Measurements from ENCODE around the gene NCR1.
"Not testable (repeated sequence)": the region's sequence is repeated elsewhere in the genome, so short reads cannot be mapped to it uniquely, and the experiment has no call there.

The NCR1 gene, protein sequence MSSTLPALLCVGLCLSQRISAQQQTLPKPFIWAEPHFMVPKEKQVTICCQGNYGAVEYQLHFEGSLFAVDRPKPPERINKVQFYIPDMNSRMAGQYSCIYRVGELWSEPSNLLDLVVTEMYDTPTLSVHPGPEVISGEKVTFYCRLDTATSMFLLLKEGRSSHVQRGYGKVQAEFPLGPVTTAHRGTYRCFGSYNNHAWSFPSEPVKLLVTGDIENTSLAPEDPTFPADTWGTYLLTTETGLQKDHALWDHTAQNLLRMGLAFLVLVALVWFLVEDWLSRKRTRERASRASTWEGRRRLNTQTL

DNA sequence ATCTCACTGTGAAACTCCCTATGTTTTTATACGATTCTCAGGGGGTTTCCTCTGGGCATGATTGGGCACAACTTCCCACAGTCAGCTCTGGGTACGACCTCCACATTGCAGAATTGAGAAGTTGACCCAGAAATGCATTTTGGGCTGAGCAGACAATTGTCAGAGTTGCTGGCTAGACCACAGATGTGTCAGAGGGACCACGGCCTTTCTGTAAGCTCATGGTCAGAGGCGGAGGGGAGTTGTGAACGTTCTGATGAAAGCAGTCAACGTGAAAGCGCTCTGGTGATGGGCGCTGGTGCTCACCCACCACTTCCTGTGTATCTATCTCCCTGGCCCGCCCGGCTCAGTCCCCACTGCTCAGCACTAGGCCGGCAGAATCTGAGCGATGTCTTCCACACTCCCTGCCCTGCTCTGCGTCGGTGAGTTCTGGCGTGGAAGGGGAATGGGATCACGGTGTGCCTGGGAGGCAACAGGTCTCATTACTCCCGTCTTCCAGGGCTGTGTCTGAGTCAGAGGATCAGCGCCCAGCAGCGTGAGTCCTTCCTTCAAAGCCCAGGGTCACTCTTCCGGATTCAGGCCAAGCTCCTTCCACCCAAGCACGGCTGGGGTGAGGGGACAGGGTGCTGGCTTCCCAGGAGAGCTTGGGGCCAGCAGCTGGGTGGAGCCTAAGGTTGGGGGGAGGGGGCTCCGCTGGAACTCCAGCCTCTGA is at the start of gene NCR1:
TSS of gene NCR1 (plus strand) at position 346 of the 709 bp plus-strand sequence. CDS start at position 386, 40 bp downstream.
- DNase-seq (ENCODE audit: insufficient read length, low spot score) (no peak), FAIRE-seq (no peak)

DNA sequence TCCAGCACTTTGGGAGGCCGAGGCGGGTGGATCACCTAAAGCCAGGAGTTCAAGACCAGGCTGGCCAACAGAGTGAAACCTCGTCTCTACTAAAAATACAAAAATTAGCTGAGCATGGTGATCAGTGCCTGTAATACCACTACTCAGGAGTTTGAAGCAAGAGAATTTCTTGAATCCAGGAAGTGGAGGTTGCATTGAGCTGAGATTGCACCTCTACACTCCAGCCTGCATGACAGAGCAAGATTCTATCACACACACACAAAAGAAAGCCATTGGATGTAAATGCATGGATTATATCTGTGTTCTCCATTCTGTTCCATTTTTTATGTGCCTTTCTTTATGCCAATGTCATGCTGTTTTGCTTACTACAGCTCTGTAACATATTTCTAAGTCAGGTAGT is 47.5 kb upstream of the NCR1 start:
- DNase-seq (ENCODE audit: insufficient read length, low spot score); FAIRE-seq: not testable (repeated sequence)

DNA sequence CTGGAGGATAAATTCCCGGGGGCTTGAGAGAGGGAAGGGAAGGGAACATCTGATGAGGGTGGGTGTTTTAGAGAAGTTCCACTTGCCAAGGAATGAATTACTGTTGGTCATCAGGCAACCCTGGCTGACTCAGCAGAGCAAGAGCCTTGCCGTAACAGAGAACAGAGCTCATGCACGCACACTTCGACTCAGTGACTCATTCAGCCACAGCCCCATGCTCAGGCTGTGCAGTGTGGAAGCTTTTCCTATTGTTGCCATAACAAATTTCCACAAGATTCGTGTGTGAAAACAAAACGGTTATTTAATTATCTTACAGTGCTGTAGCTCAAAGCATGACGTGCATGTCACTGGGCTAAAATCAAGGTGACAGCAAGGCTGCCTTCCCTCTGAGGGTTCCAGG is 46.5 kb upstream of the NCR1 start:
- not testable (repeated sequence) for DNase-seq (ENCODE audit: insufficient read length, low spot score); FAIRE-seq

DNA sequence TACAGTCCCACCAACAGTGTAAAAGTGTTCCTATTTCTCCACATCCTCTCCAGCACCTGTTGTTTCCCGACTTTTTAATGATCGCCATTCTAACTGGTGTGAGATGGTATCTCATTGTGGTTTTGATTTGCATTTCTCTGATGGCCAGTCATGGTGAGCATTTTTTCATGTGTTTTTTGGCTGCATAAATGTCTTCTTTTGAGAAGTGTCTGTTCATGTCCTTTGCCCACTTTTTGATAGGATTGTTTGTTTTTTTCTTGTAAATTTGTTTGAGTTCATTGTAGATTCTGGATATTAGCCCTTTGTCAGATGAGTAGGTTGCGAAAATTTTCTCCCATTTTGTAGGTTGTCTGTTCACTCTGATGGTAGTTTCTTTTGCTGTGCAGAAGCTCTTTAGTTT is 42.5 kb upstream of the NCR1 start:
- DNase-seq (ENCODE audit: insufficient read length, low spot score); FAIRE-seq: not testable (repeated sequence)

DNA sequence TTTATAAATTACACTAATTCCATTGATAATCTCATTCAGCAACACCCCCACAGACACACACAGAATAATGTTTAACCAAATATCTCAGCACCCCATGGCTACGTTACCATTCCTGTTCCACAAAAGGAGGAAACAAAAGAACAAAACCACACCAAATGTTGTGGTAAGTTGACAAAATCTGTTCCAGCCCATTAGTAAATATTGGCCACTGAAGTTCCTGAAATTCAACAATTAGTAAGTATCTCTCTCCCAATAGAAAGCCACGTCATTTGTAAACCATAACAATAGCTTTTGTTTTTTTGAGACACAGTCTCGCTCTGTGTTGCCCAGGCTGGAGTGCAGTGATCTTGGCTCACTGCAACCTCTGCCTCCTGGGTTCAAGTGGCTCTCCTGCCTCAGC is 34.3 kb upstream of the NCR1 start:
- FAIRE-seq, result no peak
- DNase-seq (ENCODE audit: insufficient read length, low spot score), result no peak

DNA sequence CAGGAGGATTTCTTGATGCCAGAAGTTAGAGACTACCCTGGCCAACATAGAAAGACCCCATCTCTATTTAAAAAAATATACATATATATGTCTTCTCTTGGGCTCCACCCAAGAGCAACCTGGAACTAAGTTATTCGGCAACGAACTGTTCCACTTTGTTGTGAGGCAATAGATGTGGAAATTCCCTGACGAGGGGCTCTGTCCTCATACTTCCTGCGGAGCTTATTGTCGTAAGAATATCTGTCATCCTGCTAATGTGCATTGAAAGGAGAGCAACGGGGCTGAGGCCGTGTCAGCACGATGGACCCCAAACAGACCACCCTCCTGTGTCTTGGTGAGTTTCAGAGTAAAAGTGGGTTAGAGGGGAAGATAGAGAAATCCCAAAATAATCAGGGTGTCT is 32.0 kb upstream of the NCR1 start, which contains the start of gene FCAR:
TSS of gene FCAR (plus strand) at position 246 of the 400 bp plus-strand sequence. CDS start at position 301, 55 bp downstream.
- DNase-seq (ENCODE audit: insufficient read length, low spot score) (no peak), FAIRE-seq (no peak)

DNA sequence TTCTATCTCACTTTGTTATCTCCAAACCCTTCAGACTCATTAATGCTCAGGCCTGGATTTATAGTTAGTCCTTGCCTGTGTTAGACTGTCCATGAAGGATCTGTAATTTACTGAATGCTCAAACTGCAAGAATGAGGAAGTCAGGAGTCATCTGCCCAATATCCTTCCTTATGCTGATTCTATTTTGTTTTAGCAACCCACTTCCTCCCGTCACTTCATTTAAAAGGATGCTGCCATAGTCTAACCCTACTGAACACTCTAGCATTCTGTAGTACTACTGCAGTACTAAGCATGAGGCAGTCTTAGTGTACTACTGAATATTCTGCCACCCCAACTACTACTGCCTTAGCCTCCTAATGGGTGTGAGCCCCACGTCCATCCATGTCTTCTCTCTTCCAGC is 30.4 kb upstream of the NCR1 start:
- no peak for DNase-seq (ENCODE audit: insufficient read length, low spot score)
- FAIRE-seq, result no peak

DNA sequence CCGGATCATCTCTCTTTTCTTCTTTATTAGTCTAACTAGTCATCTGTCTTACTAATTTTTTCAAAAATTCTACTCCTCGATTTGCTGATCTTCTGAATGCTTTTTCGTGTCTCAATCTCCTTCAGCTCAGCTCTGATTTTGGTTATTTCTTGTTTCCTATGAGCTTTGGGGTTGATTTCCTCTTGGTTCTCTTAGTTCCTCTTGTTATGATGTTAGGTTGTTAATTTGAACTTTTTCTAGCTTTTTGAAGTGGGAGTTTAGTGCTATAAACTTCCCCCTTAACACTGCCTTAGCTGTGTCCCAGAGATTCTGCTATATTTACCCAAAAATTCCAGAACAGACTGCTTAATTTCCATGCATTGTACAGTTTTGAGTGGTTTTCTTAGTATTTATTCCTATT is 28.5 kb upstream of the NCR1 start:
- FAIRE-seq (no peak), DNase-seq (ENCODE audit: insufficient read length, low spot score) (no peak)

DNA sequence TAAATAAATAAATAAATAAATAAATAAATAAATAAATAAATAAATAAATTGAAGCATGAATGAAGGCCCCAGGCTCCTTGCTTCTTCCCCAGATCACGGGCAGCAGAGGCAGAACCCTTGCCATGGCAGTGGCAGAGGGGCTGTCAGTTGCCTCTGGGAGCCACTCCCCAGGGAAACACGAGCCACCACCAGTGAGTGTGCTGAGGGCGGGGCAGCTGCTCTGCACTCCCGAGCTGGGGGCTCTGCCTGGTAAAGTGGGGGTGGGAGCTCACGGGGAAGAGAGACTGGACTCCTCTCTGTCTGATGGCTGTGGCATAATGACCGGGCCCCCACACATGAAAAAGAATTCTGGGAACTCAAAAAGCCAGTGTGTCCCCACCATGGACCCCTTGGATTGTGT is 24.1 kb upstream of the NCR1 start:
- DNase-seq (ENCODE audit: insufficient read length, low spot score), result no peak
- FAIRE-seq, result no peak

DNA sequence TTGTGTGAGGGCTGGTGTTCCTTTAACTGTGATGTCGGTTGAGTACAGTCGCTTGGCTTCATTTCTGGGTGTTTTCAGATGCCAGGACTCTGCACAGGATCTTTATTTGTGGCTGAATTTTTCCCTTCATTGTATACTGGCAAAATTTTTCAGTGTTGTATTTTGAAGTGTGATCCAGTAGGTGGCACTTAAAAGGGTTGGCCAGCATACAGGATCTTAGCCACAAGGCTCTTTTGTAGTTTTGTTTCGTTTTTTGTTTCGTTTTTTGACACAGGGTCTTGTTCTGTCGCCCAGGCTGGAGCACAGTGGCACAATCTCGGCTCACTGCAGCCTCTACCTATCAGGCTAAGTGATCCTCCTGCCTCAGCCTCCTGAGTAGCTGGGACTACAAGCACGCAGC is 23.2 kb upstream of the NCR1 start:
- FAIRE-seq, result no peak

DNA sequence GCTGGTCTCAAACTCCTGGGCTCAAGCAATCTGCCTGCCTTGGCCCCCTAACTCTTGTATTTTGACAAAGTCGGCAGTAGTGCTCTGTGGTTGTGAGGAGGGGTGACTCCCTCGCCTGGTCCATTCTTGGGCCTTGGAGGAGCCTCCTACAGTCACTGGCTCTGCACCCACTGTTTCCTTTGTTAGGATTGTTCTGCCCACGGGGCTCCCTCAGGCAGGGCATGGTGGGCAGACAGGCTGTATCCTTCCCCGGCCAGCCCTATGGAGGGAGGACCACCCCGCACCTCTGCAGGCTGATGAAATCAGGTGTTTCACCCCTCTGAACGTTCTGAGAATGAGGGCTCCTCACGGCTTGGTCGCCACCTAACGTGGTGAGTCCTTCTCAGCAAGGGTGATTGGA is 22.7 kb upstream of the NCR1 start:
- DNase-seq (ENCODE audit: insufficient read length, low spot score) (no peak), FAIRE-seq (no peak)

More for the DNA sequence above, 23.2 kb upstream of the NCR1 start:
- no peak for DNase-seq (ENCODE audit: insufficient read length, low spot score)

DNA sequence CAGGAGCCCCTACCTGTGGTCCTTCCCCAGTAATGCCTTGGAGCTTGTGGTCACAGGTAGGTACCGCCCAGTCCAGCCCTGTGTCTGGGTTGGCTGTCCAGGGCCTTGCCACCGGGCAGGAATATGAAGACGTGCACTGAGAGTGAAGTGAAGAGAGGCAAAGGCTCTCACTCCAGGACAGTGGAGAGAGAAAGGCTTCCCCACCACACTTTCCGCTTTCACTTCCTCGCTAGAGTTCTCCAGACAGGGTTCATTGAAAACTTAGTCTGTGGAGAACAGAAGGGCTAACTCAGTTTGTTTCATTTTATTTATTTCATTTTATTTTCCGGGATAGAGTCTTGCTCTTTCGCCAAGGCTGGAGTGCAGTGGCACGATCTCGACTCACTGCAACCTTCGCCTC is 17.7 kb upstream of the NCR1 start:
- no peak for FAIRE-seq
- DNase-seq (ENCODE audit: insufficient read length, low spot score), result no peak

DNA sequence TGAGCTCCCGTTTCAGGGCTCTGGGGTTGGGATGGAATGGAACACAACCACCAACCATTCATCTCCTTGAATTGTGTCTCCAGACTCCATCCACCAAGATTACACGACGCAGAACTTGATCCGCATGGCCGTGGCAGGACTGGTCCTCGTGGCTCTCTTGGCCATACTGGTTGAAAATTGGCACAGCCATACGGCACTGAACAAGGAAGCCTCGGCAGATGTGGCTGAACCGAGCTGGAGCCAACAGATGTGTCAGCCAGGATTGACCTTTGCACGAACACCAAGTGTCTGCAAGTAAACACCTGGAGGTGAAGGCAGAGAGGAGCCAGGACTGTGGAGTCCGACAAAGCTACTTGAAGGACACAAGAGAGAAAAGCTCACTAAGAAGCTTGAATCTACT is 16.4 kb upstream of the NCR1 start:
- no peak for FAIRE-seq

DNA sequence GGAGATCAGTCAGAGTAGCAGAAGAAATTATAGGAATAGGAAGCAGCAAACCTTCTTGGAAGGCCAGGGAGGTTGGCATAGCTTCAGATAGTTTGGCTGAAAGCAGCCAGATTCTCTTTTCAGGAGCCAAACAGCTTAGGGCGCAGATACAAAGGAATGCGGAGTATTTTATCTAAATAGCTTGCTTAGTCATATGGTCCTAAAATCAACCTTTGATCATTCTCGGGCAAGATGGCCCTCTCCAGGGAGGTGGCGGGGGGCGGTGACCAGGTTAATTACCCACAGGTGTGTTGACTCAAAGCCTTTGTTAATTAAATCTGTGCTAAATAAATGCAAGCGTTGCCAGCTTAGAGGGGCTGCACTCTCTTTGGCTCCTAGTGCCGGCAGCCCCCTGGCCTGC is 12.5 kb upstream of the NCR1 start:
- no peak for DNase-seq (ENCODE audit: insufficient read length, low spot score)
- no peak for FAIRE-seq

More for the DNA sequence above, 16.4 kb upstream of the NCR1 start:
- DNase-seq (ENCODE audit: insufficient read length, low spot score), result no peak

DNA sequence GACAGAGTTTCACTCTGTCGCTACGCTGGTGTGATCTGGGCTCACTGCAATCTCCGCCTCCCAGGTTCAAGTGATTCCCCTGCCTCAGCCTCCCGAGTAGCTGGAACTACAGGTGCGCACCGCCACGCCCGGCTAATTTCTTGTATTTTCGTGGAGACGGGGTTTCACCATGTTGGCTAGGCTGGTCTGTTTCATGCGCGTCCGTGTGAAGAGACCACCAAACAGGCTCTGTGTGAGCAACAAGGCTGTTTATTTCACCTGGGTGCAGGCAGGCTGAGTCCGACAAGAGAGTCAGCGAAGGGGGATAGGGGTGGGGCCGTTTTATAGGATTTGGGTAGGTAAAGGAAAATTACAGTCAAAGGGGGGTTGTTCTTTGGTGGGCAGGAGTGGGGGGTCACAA is 11.8 kb upstream of the NCR1 start:
- FAIRE-seq; DNase-seq (ENCODE audit: insufficient read length, low spot score): not testable (repeated sequence)

DNA sequence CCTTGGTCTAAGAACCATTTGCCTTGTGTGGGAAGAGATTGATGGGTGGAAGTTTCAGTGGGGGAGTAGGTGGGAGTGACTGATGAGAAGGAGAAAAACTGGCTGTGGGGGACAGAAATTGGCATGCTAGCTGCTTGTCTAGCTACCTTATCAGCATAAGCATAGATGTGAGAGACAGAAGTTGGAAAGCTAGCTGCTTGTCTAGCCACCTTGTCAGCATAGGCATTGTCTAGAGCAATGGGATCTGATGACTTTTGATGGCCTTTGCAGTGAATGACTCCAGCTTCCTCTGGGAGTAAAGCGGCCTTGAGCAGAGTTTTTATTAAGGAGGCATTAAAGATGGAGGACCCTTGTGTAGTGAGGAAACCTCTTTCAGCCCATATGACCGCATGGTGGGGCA is 9.9 kb upstream of the NCR1 start:
- DNase-seq (ENCODE audit: insufficient read length, low spot score) (no peak), FAIRE-seq (no peak)

DNA sequence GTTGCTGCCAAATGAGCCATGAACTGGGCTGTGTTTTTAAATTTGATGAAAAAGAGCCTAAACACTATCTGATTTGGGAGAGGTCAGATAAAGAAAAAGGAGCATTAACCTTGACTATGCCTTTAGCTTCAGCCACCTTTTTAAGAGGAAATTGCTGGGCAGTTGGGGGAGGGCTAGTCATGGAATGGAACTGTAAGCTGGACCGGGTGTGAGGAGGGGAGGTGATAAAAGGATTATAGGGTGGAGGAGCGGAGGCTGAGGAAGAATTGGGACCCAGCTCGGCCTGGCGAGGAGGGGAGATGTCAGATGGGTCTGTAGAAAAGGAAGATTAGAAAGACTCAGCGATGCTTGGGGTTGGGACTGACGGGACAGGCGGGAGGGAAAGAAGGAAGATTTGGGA is 7.3 kb upstream of the NCR1 start:
- not testable (repeated sequence) for DNase-seq (ENCODE audit: insufficient read length, low spot score); FAIRE-seq

DNA sequence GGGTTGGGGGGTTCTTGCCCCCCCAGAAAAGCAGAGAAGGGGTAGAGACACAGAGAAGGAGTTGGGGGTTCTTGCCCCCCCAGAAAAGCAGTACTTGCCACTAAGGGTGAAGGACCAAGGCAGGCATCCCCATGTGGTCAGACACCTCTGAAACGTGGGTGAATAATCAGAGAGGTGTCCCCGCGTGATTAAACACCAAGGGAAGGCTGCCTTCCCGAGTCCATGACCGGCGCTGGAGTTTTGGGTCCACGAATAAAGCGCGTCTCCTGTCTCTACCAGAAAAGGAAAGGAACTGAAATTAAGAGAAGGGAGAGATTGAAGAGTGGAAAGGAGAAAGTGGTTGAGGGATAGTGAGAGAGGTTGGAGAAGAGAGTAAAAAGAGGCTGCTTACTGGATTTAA is 6.3 kb upstream of the NCR1 start:
- FAIRE-seq; DNase-seq (ENCODE audit: insufficient read length, low spot score): not testable (repeated sequence)

DNA sequence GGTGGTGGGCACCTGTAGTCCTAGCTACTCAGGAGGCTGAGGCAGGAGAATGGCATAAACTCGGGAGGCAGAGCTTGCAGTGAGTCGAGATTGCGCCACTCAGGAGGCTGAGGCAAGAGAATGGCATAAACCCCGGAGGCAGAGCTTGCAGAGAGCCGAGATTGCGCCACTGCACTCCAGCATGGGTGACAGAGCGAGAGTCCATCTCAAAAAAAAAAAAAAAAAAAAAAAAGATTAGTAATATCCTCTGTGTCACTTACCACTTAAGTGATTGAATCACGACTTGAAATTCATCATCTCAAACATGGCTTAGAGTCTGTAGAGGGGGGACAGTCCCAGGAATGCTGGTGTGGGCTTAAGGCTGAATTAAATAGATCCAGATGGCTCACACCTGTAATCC is 4.8 kb upstream of the NCR1 start:
- DNase-seq (ENCODE audit: insufficient read length, low spot score); FAIRE-seq: not testable (repeated sequence)

DNA sequence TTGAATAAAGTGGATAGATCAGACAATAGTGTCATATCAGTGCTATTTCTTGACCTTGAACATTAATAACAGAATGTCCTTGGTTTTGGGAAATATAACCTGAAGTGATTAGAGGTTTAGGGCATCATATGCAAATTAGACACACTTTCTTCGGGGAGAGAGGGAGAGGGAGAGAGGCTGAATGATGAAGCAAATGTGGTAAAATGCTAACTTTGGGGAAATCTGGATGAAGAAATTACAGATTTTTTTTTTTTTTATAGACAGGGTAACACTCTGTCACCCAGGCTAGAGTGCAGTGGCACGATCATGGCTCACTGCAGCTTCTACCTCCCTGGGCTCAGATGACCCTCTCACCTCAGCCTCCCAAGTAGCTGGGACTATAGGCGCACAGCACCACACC is 3.9 kb upstream of the NCR1 start:
- FAIRE-seq (no peak), DNase-seq (ENCODE audit: insufficient read length, low spot score) (no peak)

DNA sequence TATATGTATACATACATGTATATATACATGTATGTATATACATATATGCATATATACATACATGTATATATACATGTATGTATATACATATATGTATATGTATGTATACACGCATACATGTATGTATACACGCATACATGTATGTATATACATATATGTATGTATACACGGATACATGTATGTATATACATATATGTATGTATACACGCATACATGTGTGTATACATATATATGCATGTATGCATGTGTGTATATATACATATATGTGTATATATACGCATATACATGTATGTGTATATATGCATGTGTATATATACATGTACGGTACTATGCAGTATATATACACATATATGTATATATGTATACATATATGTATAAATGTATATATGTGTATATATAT is 2.6 kb upstream of the NCR1 start:
- no peak for DNase-seq (ENCODE audit: insufficient read length, low spot score)
- FAIRE-seq, result no peak

DNA sequence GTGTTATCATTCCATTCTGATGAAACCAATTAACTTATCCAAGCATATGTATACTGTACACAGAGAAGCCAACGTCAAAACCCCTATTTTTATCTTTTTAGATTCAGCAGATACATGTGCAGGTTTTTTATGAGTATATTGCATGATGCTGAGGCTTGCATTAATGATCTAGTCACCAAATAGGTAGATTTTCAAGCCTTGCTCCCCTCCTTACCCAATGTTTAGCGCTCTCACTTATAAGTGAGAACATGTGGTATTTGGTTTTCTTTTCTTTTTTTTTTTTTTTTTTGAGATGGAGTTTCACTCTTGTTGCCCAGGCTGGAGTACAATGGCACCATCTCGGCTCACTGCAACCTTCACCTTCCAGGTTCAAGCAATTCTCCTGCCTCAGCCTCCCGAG is 1.7 kb upstream of the NCR1 start:
- DNase-seq (ENCODE audit: insufficient read length, low spot score); FAIRE-seq: not testable (repeated sequence)
